SU-DHL-6 (cell line): ENCODE results near the gene ATP11A.

ENCODE experiments used
- EZH2phosphoT487 ChIP-seq: fragments of 200-600 bp; sonication (generic), shearing (Covaris generic); conservative IDR thresholded peaks from 2 replicates; pipeline ENCODE4 v1.6.1; 2018; ENCODE audit warnings: mild to moderate bottlenecking, antibody characterized with exemption, low read length, moderate library complexity, mixed read lengths
- TF ChIP-seq, protein P1 (sequence below): fragments of 200-600 bp; sonication (generic); IDR thresholded peaks from one replicate; pipeline ENCODE4 v1.5.1; 2017; ENCODE audit warnings: antibody characterized with exemption, mild to moderate bottlenecking, low read length, moderate library complexity; ENCODE audit not compliant: insufficient read depth, poor library complexity, severe bottlenecking

DNA sequence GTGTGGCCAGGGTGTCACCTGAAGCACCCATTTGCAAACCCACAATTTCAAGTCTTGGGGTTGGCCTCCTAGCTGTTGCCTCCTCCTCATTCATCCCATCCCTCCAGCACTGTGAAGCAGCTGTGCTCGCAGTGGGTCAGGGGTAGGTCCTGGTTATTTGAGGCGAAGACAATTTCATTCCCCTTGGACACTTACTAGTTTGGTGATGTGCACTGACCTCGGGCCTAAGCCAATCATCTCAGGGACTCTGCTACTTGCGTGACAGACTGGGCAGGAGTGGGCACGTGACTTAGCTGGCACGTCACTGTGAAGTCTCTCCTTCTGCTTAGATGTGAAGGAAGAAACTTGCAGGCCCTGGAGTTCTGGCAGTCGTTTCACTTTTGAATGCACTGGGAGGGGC, 3.5 kb upstream of the ATP11A start:
- TF ChIP-seq, protein P1, sequence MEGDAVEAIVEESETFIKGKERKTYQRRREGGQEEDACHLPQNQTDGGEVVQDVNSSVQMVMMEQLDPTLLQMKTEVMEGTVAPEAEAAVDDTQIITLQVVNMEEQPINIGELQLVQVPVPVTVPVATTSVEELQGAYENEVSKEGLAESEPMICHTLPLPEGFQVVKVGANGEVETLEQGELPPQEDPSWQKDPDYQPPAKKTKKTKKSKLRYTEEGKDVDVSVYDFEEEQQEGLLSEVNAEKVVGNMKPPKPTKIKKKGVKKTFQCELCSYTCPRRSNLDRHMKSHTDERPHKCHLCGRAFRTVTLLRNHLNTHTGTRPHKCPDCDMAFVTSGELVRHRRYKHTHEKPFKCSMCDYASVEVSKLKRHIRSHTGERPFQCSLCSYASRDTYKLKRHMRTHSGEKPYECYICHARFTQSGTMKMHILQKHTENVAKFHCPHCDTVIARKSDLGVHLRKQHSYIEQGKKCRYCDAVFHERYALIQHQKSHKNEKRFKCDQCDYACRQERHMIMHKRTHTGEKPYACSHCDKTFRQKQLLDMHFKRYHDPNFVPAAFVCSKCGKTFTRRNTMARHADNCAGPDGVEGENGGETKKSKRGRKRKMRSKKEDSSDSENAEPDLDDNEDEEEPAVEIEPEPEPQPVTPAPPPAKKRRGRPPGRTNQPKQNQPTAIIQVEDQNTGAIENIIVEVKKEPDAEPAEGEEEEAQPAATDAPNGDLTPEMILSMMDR, result no peak
- TF ChIP-seq EZH2phosphoT487, result no peak
